Astrocyte (in vitro differentiated cells and primary cell): ENCODE measurements around the gene CCDC179.

Source experiments
- CTCF ChIP-seq: IDR thresholded peaks from 2 replicates; pipeline ENCODE4 v1.5.1; 2011; ENCODE audit warnings: low read depth, mild to moderate bottlenecking, inconsistent platforms, low read length, moderate library complexity; ENCODE audit not compliant: insufficient read depth
- EZH2 ChIP-seq: IDR thresholded peaks from 2 replicates; pipeline ENCODE4 v1.6.1; 2012; ENCODE audit warnings: mild to moderate bottlenecking, low read length, inconsistent platforms; ENCODE audit not compliant: insufficient read depth

- no peak for TF ChIP-seq CTCF
- no peak for TF ChIP-seq EZH2
Observed at GRCh38 chr11:22822203-22822602, 38.1 kb downstream of the CCDC179 start.
